Peyer's patch (tissue), 4 donors: ENCODE data around the gene EYA4.

Experiments used
- POLR2A ChIP-seq, 2 donors: fragments of 450-650 bp; IDR thresholded peaks; one replicate each; pipeline ENCODE4 v1.5.1; 2017; ENCODE audit warnings: antibody characterized with exemption in 2 of 2, mild to moderate bottlenecking in 2 of 2, moderate library complexity in 2 of 2
- TF ChIP-seq, protein P1 (sequence below), 6 experiments: fragments of 450-650 bp in 4 of 6; fragments of 200-600 bp in 2 of 6; sonication (generic) in 1 of 6; IDR thresholded peaks; one replicate each; pipeline ENCODE4 v1.5.1; 2017 to 2019; ENCODE audit warnings: antibody characterized with exemption in 6 of 6, mild to moderate bottlenecking in 3 of 6, moderate library complexity in 1 of 6

DNA sequence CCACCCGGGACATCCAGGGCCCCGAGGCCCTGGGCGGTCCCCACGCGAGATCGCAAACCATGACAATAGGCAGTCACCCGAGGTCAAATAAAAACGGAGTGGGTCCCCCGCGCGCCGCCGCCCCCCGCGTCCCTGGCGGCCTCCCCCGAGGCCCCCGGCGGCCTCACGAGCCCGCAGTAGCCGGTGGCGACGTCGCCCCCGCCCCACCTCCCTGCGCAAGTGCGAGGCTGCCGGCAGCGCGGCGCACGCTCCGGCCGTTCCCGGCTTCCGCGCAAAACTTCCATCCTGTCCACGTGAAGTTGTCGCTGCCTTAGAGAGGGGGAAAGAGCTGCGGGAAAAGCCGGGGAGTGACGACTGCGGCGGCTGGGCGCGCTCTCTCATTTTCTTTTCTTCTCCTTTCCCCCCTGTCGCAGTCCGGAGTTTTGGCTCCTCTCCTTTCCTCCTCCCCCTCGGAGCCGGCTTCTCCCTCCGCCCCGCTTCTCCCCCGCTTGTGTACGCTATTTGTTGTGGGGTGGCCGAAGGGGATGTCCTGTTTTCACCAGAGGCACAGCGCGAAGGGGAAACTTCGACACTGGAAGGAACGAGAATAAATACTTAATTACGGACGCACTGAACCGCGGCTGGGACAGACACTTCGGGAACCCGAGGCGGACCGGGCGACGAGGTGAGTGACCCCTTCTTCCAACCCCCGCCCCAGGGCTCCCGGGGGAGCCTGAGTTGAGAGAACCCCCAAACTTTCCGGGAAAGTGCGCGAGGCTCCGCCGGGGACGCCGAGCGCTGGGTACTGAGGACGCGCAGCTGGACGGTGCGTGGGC is at the start of gene EYA4:
- no peak for TF ChIP-seq POLR2A (IDR thresholded peaks at IDR 0.05)
- TF ChIP-seq, protein P1, sequence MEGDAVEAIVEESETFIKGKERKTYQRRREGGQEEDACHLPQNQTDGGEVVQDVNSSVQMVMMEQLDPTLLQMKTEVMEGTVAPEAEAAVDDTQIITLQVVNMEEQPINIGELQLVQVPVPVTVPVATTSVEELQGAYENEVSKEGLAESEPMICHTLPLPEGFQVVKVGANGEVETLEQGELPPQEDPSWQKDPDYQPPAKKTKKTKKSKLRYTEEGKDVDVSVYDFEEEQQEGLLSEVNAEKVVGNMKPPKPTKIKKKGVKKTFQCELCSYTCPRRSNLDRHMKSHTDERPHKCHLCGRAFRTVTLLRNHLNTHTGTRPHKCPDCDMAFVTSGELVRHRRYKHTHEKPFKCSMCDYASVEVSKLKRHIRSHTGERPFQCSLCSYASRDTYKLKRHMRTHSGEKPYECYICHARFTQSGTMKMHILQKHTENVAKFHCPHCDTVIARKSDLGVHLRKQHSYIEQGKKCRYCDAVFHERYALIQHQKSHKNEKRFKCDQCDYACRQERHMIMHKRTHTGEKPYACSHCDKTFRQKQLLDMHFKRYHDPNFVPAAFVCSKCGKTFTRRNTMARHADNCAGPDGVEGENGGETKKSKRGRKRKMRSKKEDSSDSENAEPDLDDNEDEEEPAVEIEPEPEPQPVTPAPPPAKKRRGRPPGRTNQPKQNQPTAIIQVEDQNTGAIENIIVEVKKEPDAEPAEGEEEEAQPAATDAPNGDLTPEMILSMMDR (IDR thresholded peaks at IDR 0.05), result no peak
